ENCODE data around the gene TOX4. TPM values are rescaled to one million over a fixed set of nuclear protein-coding genes. Genes with fewer than 3 reads are reported as not detected.
"Not testable (repeated sequence)": the region's sequence is repeated elsewhere in the genome, so short reads cannot be mapped to it uniquely, and the experiment has no call there.

TOX4 gene
- total and polyA plus RNA-seq, 2 donors = 24.2 to 25.1 TPM

DNA sequence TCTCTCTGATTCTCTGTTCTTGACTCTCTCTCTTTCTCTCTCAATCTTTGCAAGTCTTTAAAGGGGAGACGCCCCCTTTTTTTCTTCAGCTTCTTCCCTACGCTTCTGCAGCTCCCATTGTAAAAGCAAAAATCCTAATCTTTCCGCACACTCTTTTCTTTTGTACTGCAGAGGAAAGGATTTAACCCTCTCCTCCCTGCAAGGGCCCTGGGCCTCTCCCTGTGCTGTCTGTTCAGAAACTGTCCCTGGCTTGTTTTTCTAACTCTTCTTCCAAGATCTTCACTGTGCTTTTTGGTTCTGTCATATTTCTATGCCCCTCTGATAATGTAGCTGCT lies 60.1 kb downstream of the TOX4 start:
- DNase-seq (ENCODE audit: low read depth in 6 of 9, low spot score in 9 of 9) = no peak
- H3K4me3 ChIP-seq (ENCODE audit: low read length in 2 of 2) = no peak overlapping the region
- no peaks in the 10 kb centered on the region for H3K9me3 ChIP-seq (ENCODE audit: control insufficient read depth in 2 of 2, insufficient read depth in 1 of 2, low read length in 1 of 2)
- no peak overlapping the region for H3K27ac ChIP-seq (ENCODE audit: low read depth in 1 of 2, low read length in 1 of 2)
- peaks cover 10 to 15% of the 10 kb centered on the region in 2 donors for H3K4me1 ChIP-seq (ENCODE audit: control insufficient read depth in 2 of 2, insufficient read depth in 2 of 2, low read length in 2 of 2)
- H3K36me3 ChIP-seq (ENCODE audit: control insufficient read depth in 2 of 2, insufficient read depth in 2 of 2, low read length in 1 of 2) = no peaks in the 10 kb centered on the region
- peaks cover 16 to 65% of the 10 kb centered on the region in 2 donors for H3K27me3 ChIP-seq (ENCODE audit: control insufficient read depth in 2 of 2, insufficient read depth in 1 of 2, low read length in 1 of 2)
- WGBS = 36% methylated on average over 3 of the region's 3 CpGs

DNA sequence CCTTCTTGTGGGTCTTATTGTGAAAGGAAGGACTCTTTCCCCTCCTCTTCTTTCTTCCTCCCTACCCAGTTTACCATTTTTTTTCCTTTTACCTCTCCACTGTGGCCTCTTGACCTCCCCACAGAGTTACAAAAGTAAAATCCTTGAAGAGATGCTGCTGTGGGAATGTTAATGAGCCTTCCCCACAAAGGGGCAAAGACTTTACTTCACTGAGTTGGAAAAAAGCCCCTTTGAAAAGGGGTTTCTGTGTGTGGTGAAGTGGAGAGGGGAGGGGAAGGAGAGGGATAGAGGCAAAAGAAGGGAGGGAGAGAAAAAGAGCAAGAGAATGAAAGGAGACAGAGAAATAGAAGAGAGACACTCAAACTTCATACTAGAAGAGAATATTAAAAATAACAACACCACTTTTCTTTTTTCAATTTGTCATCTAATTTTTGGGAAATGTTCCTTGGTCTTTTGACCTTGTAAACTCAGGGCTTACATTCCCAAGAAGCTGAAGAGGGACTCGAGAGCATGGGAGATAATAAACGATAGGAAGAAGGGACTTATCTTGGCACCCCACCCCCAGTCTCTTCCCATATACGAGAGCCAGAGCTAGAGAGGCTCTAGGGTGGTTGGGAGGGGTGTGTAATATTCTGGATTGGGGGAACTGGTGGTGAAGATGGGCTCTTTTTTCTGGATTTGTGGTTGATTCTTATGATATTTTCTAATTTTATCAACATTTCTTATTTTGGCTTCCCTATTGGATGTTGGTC lies 62.4 kb downstream of the TOX4 start:
- H3K27me3 ChIP-seq (ENCODE audit: control insufficient read depth in 2 of 2, insufficient read depth in 1 of 2, low read length in 1 of 2) = peaks cover 13 to 53% of the 10 kb centered on the region in 2 donors

GRCh38 chr14:21541413-21542074 lies 64.5 kb downstream of the TOX4 start:
- no peaks in the 10 kb centered on the region for H3K9me3 ChIP-seq (ENCODE audit: control insufficient read depth in 2 of 2, insufficient read depth in 1 of 2, low read length in 1 of 2)
- H3K27ac ChIP-seq (ENCODE audit: low read depth in 1 of 2, low read length in 1 of 2) = no peak overlapping the region
- peaks cover 5 to 7% of the 10 kb centered on the region in 2 donors for H3K4me1 ChIP-seq (ENCODE audit: control insufficient read depth in 2 of 2, insufficient read depth in 2 of 2, low read length in 2 of 2)
- H3K4me3 ChIP-seq (ENCODE audit: low read length in 2 of 2) = no peak overlapping the region
- peaks cover 4 to 32% of the 10 kb centered on the region in 2 donors for H3K27me3 ChIP-seq (ENCODE audit: control insufficient read depth in 2 of 2, insufficient read depth in 1 of 2, low read length in 1 of 2)
- DNase-seq (ENCODE audit: low read depth in 6 of 9, low spot score in 9 of 9) = no peak
- H3K36me3 ChIP-seq (ENCODE audit: control insufficient read depth in 2 of 2, insufficient read depth in 2 of 2, low read length in 1 of 2) = no peaks in the 10 kb centered on the region
- WGBS = 96% methylated on average over 9 of the region's 9 CpGs

More for the DNA sequence above, 62.4 kb downstream of the TOX4 start:
- Histone ChIP-seq H3K9me3 (ENCODE audit: control insufficient read depth in 2 of 2, insufficient read depth in 1 of 2, low read length in 1 of 2) (no peaks in the 10 kb centered on the region), H3K27ac (ENCODE audit: low read depth in 1 of 2, low read length in 1 of 2) (no peak overlapping the region), H3K4me1 (ENCODE audit: control insufficient read depth in 2 of 2, insufficient read depth in 2 of 2, low read length in 2 of 2) (peaks cover 10 to 14% of the 10 kb centered on the region in 2 donors), H3K36me3 (ENCODE audit: control insufficient read depth in 2 of 2, insufficient read depth in 2 of 2, low read length in 1 of 2) (no peaks in the 10 kb centered on the region), H3K4me3 (ENCODE audit: low read length in 2 of 2) (no peak overlapping the region)
- whole genome bisulfite sequencing = 54% methylated on average over 3 of the region's 3 CpGs
- DNase-seq (ENCODE audit: low read depth in 6 of 9, low spot score in 9 of 9) = no peak

DNA sequence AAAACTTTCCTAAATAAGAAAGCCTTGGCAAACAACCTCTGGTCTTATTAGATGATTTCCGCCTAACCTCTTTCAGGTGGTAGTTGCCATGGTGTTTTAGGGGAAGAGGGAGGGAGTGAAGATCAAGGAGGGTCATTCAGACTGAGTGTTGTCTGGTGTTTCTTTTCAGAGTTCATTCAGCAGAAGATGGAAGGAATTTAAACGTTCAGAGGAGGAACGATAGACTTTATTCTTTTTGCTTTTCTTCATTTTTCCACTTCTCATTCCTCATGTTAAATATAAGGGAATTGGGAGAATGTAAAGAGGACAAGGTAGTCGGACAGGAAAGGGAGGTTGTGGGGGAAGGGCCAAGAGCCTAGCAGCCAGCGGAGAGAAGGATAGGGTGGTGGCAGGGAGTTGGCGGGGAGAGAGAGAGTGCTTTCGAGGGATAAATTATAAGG lies 66.5 kb downstream of the TOX4 start:
- Histone ChIP-seq H3K27ac (ENCODE audit: low read depth in 1 of 2, low read length in 1 of 2) (no peak overlapping the region), H3K4me3 (ENCODE audit: low read length in 2 of 2) (no peak overlapping the region), H3K9me3 (ENCODE audit: control insufficient read depth in 2 of 2, insufficient read depth in 1 of 2, low read length in 1 of 2) (no peaks in the 10 kb centered on the region), H3K27me3 (ENCODE audit: control insufficient read depth in 2 of 2, insufficient read depth in 1 of 2, low read length in 1 of 2) (peaks cover 3 to 13% of the 10 kb centered on the region in 2 donors), H3K4me1 (ENCODE audit: control insufficient read depth in 2 of 2, insufficient read depth in 2 of 2, low read length in 2 of 2) (no peaks in the 10 kb centered on the region), H3K36me3 (ENCODE audit: control insufficient read depth in 2 of 2, insufficient read depth in 2 of 2, low read length in 1 of 2) (no peaks in the 10 kb centered on the region)
- WGBS = 79% methylated on average over 7 of the region's 7 CpGs
- no peak for DNase-seq (ENCODE audit: low read depth in 6 of 9, low spot score in 9 of 9)

DNA sequence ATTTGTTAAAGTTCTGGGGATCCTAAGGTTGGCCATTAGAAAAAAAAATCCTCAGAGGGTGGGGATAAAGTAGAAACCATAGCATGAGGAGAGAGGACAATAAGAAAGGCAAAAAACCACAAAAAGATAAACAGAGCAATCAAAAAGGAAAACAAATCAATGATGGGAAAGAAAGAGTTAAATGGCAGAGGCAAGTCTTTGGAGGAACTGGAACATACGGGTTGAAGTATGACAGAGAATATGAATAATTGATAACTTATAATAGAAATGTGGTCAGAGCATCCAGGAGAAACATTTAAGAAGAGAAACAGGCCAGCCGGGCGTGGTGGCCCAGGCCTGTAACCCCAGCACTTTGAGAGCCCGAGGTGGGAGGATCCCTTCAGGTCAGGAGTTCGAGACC lies 67.0 kb downstream of the TOX4 start:
- Histone ChIP-seq H3K27ac (ENCODE audit: low read depth in 1 of 2, low read length in 1 of 2) (no peak overlapping the region), H3K4me1 (ENCODE audit: control insufficient read depth in 2 of 2, insufficient read depth in 2 of 2, low read length in 2 of 2) (no peaks in the 10 kb centered on the region), H3K4me3 (ENCODE audit: low read length in 2 of 2) (no peak overlapping the region), H3K27me3 (ENCODE audit: control insufficient read depth in 2 of 2, insufficient read depth in 1 of 2, low read length in 1 of 2) (peaks cover 3 to 9% of the 10 kb centered on the region in 2 donors), H3K9me3 (ENCODE audit: control insufficient read depth in 2 of 2, insufficient read depth in 1 of 2, low read length in 1 of 2) (no peaks in the 10 kb centered on the region), H3K36me3 (ENCODE audit: control insufficient read depth in 2 of 2, insufficient read depth in 2 of 2, low read length in 1 of 2) (no peaks in the 10 kb centered on the region)
- DNase-seq (ENCODE audit: low read depth in 6 of 9, low spot score in 9 of 9) = no peak
- 76% methylated on average over 5 of the region's 5 CpGs for WGBS

- H3K27ac ChIP-seq (ENCODE audit: low read depth in 1 of 2, low read length in 1 of 2); H3K9me3 ChIP-seq (ENCODE audit: control insufficient read depth in 2 of 2, insufficient read depth in 1 of 2, low read length in 1 of 2); H3K36me3 ChIP-seq (ENCODE audit: control insufficient read depth in 2 of 2, insufficient read depth in 2 of 2, low read length in 1 of 2); H3K4me1 ChIP-seq (ENCODE audit: control insufficient read depth in 2 of 2, insufficient read depth in 2 of 2, low read length in 2 of 2); H3K4me3 ChIP-seq (ENCODE audit: low read length in 2 of 2); DNase-seq (ENCODE audit: low read depth in 6 of 9, low spot score in 9 of 9); H3K27me3 ChIP-seq (ENCODE audit: control insufficient read depth in 2 of 2, insufficient read depth in 1 of 2, low read length in 1 of 2): not testable (repeated sequence)
- 95% methylated on average over 7 of the region's 7 CpGs for WGBS
Measured at GRCh38 chr14:21544588-21544987, 67.6 kb downstream of the TOX4 start.

Other genes starting within 250 kb of the TOX4 start
- 968 TPM for gene HNRNPC, start 207.8 kb upstream of the TOX4 start, total RNA-seq
- 909 TPM for gene HNRNPC, start 207.8 kb upstream of the TOX4 start, polyA plus RNA-seq
- gene RPGRIP1, start 197.1 kb upstream of the TOX4 start, total RNA-seq = 0.19 TPM
- gene RPGRIP1, start 197.1 kb upstream of the TOX4 start, polyA plus RNA-seq = 0.30 TPM
- gene SUPT16H, start 93.2 kb upstream of the TOX4 start, total RNA-seq = 95.8 TPM
- 64.5 TPM for gene SUPT16H, start 93.2 kb upstream of the TOX4 start, polyA plus RNA-seq
- 46.5 TPM for gene CHD8, start 21.1 kb upstream of the TOX4 start, total RNA-seq
- 36.8 TPM for gene CHD8, start 21.1 kb upstream of the TOX4 start, polyA plus RNA-seq
- 15.6 TPM for gene RAB2B, start 236 bp upstream of the TOX4 start, total RNA-seq
- 15.7 TPM for gene RAB2B, start 236 bp upstream of the TOX4 start, polyA plus RNA-seq
- gene METTL3, start 34.1 kb downstream of the TOX4 start, total RNA-seq = 69.3 TPM
- gene METTL3, start 34.1 kb downstream of the TOX4 start, polyA plus RNA-seq = 67.5 TPM
- 4.9 TPM for gene SALL2, start 49.2 kb downstream of the TOX4 start, total RNA-seq
- gene SALL2, start 49.2 kb downstream of the TOX4 start, polyA plus RNA-seq = 4.1 TPM
- gene OR10G3, start 102.9 kb downstream of the TOX4 start, total RNA-seq = not detected
- gene OR10G3, start 102.9 kb downstream of the TOX4 start, polyA plus RNA-seq = 0.07 TPM
- not detected for gene OR10G2, start 157.7 kb downstream of the TOX4 start, total RNA-seq
- not detected for gene OR10G2, start 157.7 kb downstream of the TOX4 start, polyA plus RNA-seq
- 0.09 TPM for gene OR4E2, start 176.6 kb downstream of the TOX4 start, total RNA-seq
- gene OR4E2, start 176.6 kb downstream of the TOX4 start, polyA plus RNA-seq = 0.07 TPM
- gene OR4E1, start 196.6 kb downstream of the TOX4 start, total RNA-seq = 0.05 TPM
- gene OR4E1, start 196.6 kb downstream of the TOX4 start, polyA plus RNA-seq = 0.07 TPM